GM18526 (cell line): ENCODE measurements around the gene FOXN3.

Experiments used
- POLR2A ChIP-seq: IDR thresholded peaks from 3 replicates; pipeline ENCODE4 v1.6.1; 2011; ENCODE audit not compliant: insufficient read length; ENCODE audit errors: extremely low read depth

The FOXN3 gene, protein sequence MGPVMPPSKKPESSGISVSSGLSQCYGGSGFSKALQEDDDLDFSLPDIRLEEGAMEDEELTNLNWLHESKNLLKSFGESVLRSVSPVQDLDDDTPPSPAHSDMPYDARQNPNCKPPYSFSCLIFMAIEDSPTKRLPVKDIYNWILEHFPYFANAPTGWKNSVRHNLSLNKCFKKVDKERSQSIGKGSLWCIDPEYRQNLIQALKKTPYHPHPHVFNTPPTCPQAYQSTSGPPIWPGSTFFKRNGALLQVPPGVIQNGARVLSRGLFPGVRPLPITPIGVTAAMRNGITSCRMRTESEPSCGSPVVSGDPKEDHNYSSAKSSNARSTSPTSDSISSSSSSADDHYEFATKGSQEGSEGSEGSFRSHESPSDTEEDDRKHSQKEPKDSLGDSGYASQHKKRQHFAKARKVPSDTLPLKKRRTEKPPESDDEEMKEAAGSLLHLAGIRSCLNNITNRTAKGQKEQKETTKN

DNA sequence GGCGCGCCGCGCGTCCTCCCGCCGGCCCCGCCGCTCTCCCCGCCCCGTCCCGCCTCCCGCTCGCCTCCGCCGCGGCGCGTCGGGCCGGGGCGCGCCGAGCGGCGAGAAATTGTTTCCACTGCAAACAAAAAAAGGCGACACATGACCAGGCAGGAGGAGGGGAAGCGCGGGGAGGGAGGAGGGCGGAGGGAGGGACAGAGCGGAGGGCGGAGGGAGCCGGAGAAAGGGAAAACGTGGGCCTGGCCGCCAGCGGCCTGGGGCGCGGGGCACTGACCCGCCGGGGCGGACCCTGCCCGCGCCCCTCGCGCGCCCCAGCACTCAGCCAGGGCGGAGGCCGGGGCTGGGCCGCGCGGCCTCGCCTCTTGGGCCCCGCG is at the start of gene FOXN3:
FOXN3 (minus strand) TSS at position 143 of the 374 bp plus-strand sequence. CDS start 4,757 bp downstream, outside the sequence.
- peak; percentile 36 for TF ChIP-seq POLR2A

GRCh38 chr14:89466484-89466883 is 49.5 kb upstream of the FOXN3 start:
- TF ChIP-seq POLR2A: no peak

DNA sequence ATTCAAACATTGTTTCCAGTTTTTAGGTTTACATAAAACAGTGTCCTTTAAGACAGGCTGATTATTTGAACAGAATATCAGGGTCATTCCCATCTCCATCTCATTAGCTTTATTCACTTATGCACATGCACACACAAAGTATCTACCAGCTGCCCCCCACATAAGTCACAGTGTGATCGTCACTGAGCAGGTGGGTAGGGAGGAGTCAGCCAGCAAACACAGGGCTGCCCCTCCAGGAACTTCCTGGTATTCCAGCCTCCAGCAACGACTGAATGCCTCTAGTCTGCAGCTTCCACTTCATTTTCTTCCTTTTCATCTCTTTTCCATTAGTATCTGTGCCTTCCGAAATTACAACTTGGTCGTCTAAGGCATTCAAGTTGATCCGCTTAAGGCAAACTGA is 48.8 kb upstream of the FOXN3 start:
- TF ChIP-seq POLR2A: no peak

GRCh38 chr14:89461256-89461655 is 44.2 kb upstream of the FOXN3 start:
- no peak for TF ChIP-seq POLR2A

DNA sequence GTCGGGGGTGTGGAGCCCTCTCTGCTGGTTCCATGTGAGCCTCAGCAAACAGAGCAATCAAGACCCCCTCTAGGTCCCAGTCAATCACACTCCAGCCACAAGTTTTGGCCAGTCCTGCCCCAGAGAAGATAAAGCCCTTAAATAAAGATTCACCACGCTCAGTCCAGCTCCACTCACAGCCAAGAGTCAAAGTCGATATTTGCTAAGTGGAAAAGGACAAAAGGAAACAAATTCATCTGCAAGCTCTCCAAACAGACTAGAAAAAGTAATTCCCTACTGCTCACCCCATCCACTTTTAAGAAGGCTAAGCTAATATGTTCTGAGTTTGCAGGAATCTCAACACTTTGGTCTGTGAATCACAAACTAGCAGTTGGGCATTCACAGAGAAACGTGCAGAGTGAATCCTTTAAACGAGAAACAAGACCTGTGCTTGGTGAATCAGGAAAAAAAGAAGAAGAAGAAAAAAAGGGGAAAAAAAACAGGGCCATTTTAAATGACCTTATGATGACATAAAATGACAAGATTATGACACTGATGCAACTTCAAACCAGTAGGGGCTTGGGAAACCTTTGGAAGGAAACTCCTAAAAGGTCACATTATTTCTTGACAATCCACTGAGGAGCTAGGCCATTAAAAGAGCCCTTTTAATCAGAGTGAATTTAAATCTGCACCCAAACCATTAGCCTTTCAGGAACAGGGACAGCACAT is 41.8 kb upstream of the FOXN3 start:
- TF ChIP-seq POLR2A: no peak

DNA sequence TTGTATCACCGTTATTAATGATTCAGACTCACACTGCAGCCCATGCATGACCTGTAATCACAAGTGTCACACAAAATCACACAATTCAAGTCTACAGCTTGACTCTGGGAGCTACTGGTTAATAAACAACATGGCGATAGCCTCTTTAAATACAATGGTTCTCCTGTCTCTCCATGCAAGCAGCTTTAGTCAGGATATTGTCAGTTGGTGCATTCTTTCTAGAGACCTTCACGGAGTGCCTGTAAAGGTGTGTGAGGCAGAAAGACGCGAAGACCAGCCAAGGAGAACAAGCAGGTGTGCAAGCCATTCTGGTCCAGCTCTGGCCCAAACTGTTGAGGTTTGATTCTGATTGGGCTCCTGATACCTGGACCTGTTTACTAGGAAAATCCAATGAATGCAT is 40.0 kb upstream of the FOXN3 start:
- no peak for TF ChIP-seq POLR2A

- no peak for TF ChIP-seq POLR2A
These were observed 38.4 kb upstream of the FOXN3 start for GRCh38 chr14:89455412-89455811.

DNA sequence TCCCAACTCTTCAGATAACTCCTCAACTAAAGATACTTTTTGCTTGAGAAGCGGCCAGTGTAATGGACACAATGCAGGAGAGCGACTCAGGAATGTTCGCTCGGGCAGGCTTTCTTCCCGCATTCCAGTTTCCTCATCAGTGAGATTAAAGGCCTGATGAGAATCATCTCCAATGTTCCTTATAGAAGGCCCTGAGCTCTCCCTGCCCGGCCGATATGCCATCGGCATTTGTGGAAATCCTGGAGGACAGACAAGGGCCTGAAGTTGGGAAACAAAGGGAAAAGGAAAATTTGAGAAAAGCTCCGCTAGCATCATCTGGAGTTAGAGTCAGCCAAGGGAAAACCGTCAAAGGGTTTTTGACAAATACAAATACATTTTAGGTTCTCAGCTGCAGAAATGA is 38.0 kb upstream of the FOXN3 start:
- TF ChIP-seq POLR2A: no peak

DNA sequence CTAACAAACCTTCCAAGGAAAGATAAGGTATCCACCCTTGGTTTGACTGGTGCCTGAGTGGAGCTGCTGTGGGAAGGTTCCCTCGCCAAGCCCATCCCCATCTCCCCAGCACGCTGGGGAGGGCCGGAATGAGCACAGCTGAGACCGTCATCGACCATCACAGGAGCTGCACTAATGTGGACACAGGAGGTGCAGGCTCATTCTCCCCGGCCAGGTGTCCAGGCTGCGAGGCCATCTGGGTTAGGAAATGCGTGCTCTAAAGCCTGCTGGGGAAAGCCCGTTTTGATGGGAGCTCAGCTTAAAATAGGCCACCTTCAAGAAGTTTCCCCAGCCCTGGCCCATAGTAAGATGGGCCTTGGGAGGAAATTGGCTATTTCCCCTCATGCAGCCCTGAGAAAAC is 35.2 kb upstream of the FOXN3 start:
- TF ChIP-seq POLR2A: no peak

DNA sequence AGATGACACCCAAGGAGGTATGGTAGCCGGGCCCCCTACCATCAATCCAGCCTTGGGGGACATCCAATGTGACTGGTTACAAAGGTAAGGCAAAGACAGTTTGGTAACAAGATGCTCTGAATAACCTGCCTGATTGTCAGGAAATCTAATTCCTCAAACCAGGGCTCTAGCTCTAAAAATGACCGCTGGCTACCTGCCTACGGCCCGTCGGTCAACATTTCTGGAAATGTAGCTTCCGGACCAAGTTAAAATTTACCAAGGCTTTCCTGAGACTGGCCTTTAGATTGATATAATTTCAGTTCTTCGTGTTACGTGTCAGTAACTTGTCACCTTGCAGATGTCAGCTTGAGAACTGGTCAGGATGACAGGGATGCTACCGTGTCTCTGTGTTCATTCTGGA is 34.2 kb upstream of the FOXN3 start:
- no peak for TF ChIP-seq POLR2A

GRCh38 chr14:89447182-89447944 is 30.3 kb upstream of the FOXN3 start:
- TF ChIP-seq POLR2A: no peak

DNA sequence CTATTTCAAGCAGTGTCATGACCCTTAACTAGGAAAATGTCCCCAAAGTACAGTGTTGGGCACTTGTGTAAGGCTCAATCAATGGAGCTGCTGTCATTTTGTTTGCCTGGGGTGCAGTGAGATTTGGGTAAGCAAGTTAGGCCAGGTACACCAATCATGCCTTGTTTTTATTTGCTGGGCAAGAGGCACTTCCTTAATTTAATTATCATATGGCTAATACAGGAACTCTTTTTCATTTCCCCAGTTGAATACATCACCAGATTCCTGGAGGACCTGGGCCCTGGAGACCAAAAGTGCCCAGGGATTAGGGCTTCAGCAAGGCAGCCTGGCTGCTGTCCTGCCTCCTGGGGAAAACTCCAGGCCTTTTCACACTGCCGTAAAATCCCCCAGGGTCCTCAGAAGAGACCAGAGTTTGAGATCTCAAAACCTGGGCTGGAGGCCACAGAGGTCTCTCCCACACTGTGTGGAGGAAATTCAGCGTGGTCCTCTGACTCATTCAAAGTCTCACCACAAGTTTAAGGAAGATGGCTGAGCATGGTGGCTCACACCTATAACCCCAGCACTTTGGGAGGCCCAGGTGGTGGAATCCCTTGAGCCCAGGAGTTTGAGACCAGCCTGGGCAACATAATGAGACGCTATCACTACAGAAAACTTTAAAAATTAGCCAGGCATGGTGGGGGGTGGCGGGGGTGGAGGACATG is 28.4 kb upstream of the FOXN3 start:
- TF ChIP-seq POLR2A: no peak

DNA sequence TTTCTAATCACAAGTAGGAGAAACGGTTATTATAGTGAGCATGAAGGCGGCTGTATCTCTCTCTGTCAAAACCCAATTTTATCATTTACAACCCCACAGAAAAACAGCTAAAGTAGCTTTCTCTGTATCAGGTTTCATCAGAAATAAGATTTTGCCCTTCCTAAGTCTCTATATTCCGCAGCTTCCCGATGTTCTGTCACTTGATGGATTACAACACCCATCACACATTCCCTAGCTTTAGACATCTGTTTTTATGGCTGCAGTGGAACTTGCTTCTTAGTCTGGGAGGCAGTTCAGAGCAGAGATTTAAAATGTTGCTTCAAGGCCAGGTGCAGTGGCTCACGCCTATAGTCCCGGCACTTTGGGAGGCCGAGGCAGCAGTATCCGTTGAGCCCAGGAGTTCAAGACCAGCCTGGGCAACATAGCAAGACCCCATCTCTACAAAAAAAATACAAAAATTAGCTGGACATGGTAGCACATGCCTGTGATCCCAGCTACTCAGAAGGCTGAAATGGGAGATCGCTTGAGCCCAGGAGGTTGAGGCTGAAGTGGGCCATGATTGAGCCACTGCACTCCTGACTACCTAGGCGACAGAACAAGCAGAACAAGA is 27.6 kb upstream of the FOXN3 start:
- TF ChIP-seq POLR2A: no peak

DNA sequence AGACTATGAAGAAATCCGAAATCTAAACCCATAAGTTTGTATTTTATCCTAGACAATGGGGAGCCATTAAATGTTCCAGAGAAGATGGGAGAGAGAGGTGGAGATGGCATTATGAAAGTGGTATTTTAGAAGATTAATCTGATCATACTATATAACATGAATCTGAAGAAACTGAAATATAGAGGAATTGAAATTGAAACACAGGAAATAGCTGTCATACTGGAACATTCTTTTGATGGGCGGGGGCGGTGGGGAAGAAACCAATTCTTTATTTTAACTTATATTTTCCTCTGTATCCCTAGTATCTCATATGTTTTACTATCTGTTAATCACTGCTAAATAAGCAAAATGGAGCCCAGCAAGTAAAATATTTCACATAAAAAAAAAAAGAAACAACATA is 27.0 kb upstream of the FOXN3 start:
- TF ChIP-seq POLR2A: no peak

DNA sequence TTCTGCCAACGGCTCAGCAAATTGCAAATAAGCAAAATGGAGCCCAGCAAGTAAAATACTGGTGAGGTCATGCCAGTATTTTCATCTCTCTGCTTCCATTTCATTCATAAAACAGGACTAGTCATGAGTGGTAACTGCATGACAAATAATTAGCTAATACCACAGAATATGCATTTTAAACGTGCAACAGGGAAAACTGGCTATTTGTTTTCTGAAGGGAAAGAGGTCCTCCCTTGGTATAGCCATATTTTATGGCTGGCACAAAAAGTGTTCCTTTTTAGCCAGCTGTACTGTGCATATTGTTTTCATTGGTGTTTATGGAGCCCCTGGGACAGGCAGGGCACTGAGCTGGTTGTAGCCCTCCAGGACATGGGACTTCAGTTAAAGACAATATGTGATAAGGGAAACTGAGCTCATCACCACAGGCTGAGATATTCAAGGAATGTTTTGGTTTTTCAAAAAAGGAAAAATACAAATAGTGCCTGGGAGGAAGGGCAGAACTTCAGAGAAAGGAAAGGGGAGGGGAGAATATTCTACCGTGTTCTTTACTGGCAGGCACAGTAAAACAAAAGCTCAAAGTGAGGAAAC is 26.1 kb upstream of the FOXN3 start:
- no peak for TF ChIP-seq POLR2A

GRCh38 chr14:89442280-89442679 is 25.2 kb upstream of the FOXN3 start:
- TF ChIP-seq POLR2A: no peak
